Hypothalamus (tissue), 51 donors: Measurements from ENCODE around the gene MEOX2.

ENCODE experiments used
- DNase-seq, 51 donors: peaks; one replicate each; lab custom pipeline; 2025; lab: John Stamatoyannopoulos, UW

Gene MEOX2

DNA sequence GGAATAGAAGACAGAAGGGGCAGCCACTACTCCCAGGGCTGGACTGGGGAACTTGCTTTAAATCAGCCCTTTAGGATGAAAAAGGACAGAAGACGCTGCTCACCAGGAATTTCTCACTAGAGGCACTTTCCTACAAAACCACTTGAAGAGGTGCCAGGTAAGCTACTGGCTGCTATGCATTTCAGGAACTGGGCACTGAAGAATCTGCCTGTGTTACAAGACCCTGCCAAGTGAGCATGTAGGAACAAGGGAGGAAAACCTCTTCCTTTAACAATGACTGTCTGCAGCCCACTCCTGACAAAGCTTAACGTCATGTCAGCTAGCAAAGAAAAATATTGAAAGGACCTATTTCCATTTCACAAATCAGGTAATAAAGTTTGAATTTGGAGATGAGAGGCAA lies 118.8 kb downstream of the MEOX2 start:
- DNase-seq, result no peak

DNA sequence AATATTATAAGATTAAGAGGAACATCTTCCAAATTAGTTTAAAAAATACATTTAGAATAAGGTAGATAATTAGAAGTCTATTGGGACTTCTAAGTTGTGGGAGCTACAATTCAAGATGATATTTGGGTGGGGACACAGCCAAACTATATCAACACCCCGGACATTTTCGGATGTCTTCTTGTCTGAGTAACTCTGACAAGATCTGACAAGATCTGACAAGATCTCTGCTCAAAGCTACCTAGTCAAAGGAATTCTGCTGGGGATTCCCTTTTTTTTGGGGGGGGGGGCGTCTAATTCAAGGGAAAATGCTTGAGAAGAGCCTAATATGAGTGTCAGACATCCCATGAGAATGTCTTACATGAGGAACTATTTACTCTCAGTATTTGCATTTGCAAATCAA lies 119.4 kb downstream of the MEOX2 start:
- DNase-seq, result no peak

DNA sequence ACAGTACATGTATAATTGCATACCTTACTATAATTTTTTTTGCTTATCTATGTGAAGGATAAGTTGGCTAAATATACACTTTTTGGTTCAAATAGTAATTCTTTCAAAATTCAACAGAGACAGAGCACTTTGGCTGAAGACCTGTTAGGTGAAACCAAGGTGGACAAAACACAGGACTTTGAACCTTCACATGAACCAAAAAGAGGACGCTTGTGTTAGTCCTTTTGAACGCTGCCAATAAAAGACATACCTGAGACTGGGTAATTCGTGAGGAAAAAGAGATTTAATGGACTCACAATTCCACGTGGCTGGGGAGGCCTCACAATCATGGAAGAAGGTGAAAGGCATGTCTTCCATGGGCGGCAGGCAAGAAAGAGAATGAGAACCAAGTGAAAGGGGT lies 120.0 kb downstream of the MEOX2 start:
- no peak for DNase-seq

DNA sequence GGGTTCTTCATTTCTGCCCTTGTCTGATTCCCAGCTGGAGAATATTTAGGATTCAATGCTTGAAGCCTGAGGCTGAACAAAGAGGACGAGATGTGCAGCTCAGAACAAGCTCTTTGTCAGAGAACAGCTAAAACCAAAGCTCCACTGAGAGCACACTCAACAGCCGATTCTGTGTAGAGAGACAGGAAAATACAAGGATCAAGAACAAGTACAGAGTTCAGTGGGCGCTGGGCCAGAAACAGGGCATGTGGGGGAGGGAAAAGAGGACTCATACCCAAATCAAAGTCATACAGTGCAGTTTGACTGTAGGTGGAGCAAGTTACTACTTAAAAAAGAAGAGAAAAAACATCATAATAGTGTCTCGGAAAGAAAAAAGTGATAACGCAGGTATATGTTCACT lies 124.6 kb downstream of the MEOX2 start, which contains the start of gene AGMO:
AGMO (minus strand) TSS at position 181 of the 400 bp plus-strand sequence.
- DNase-seq, result peak in 46 of 51 donors; percentile 1 to 86 (median 50)
